T-cell (primary cell): ENCODE results near the gene RAD9A. TPM values are rescaled to one million over a fixed set of nuclear protein-coding genes. Genes with fewer than 3 reads are reported as not detected.
A peak's percentile ranks its signal among the peaks of the same experiment; 100 is the strongest.

Experiments
- ATAC-seq, 4 experiments: fragments of 200-7000 bp in 3 of 4; fragments of 150-1000 bp in 1 of 4; cut with Tn5 transposase; replicated peaks in 1 of 4; 1 replicate in 3 of 4; 2 replicates in 1 of 4; pipeline ENCODE4 v1.10.0; 2021; ENCODE audit warnings: moderate library complexity in 3 of 4, mild to moderate bottlenecking in 2 of 4, moderate number of reproducible peaks in 1 of 4
- CTCF ChIA-PET, 2 donors: fragments of 300-600 bp; sonication (Branson Sonifier 250); formaldehyde crosslinking; loops; one replicate each; lab custom pipeline; 2022; ENCODE audit warnings: antibody characterized with exemption in 2 of 2; lab: Charles Lee
- POLR2A ChIA-PET, 2 donors: fragments of 300-600 bp; sonication (Branson Sonifier 250); formaldehyde crosslinking; loops; one replicate each; lab custom pipeline; 2022; ENCODE audit warnings: antibody characterized with exemption in 2 of 2; lab: Charles Lee
- DNase-seq, 35 experiments: peaks; one replicate each; pipeline versions ENCODE4 v3.0.0 to v3.0.0-alpha.2; 2013 to 2023
- H3K27ac ChIP-seq: one replicate; pipeline ENCODE4 v1.5.1; 2013; ENCODE audit warnings: low read length
- H3K27me3 ChIP-seq, 2 experiments: replicated peaks in 1 of 2; 1 replicate in 1 of 2; 2 replicates in 1 of 2; pipeline versions ENCODE4 v1.6.1 to v1.7.0; 2013; ENCODE audit warnings: low read length in 1 of 2, mixed read lengths in 1 of 2; ENCODE audit not compliant: control insufficient read depth in 2 of 2, insufficient read depth in 2 of 2; ENCODE audit errors: extremely low read depth in 1 of 2
- H3K36me3 ChIP-seq, 2 donors: 1 replicate in 1 of 2; 2 replicates in 1 of 2; pipeline versions ENCODE4 v1.6.1 to v1.7.0; 2013; ENCODE audit warnings: low read length in 1 of 2; ENCODE audit not compliant: control insufficient read depth in 2 of 2, insufficient read depth in 1 of 2; ENCODE audit errors: extremely low read depth in 1 of 2
- H3K4me1 ChIP-seq, 2 experiments: 1 replicate in 1 of 2; 2 replicates in 1 of 2; pipeline versions ENCODE4 v1.6.1 to v1.7.0; 2013; ENCODE audit warnings: low read length in 2 of 2, mixed read lengths in 1 of 2; ENCODE audit not compliant: insufficient read depth in 2 of 2, control insufficient read depth in 1 of 2; ENCODE audit errors: extremely low read depth in 1 of 2
- H3K4me3 ChIP-seq, 2 donors: 1 replicate in 1 of 2; 2 replicates in 1 of 2; pipeline versions ENCODE4 v1.5.1 to v1.7.0; 2013; ENCODE audit warnings: mild to moderate bottlenecking in 2 of 2, low read length in 1 of 2, moderate library complexity in 1 of 2; ENCODE audit not compliant: control insufficient read depth in 1 of 2; ENCODE audit errors: extremely low read depth in 1 of 2
- H3K9me3 ChIP-seq: 2 replicates; pipeline ENCODE4 v1.7.0; 2013
- H3K27ac Mint-ChIP-seq, 2 donors: one replicate each; pipeline ENCODE4 v1.8.0; 2020 to 2021; ENCODE audit warnings: mild to moderate bottlenecking in 2 of 2, mixed read lengths in 2 of 2
- H3K27me3 Mint-ChIP-seq, 2 donors: one replicate each; pipeline ENCODE4 v1.8.0; 2021 to 2022; ENCODE audit warnings: mixed read lengths in 2 of 2
- H3K36me3 Mint-ChIP-seq: one replicate; pipeline ENCODE4 v1.8.0; 2021; ENCODE audit warnings: mixed read lengths
- H3K4me1 Mint-ChIP-seq, 3 donors: one replicate each; pipeline ENCODE4 v1.8.0; 2020 to 2022; ENCODE audit warnings: mixed read lengths in 3 of 3, mild to moderate bottlenecking in 1 of 3
- H3K4me3 Mint-ChIP-seq, 3 donors: one replicate each; pipeline ENCODE4 v1.8.0; 2020 to 2022; ENCODE audit warnings: mild to moderate bottlenecking in 3 of 3, mixed read lengths in 3 of 3, moderate library complexity in 3 of 3
- H3K9me3 Mint-ChIP-seq, 3 donors: one replicate each; pipeline ENCODE4 v1.8.0; 2020 to 2022; ENCODE audit warnings: mixed read lengths in 3 of 3
- WGBS: methylation state at CpG from one replicate; pipeline ENCODE4 v1.1.5; 2013; ENCODE audit warnings: missing lambda C conversion rate; ENCODE audit not compliant: insufficient coverage; 5-methylcytosine and 5-hydroxymethylcytosine counted together
- total RNA-seq, 35 experiments: library from RNA in 6 of 35; stranded (reverse) in 6 of 35; fragments of 120-200 nt in 1 of 35; gene quantifications; one replicate each; pipeline versions ENCODE4 v1.2.1 to v1.2.4 and lab custom pipeline; 2013 to 2026

The RAD9A gene
- total RNA-seq (10 to 100 TPM; 34.9 to 63.8 (median 56.2) TPM), total RNA-seq (lab: John Stamatoyannopoulos, UW) (5.0 to 42.1 (median 26.2) reads per million in 29 experiments)
- total RNA-seq (2013): 13.9 TPM

- Histone ChIP-seq H3K4me3 (peak within 1 kb of the TSS; percentile 62 to 89), H3K4me1 (peaks cover 7 to 49% of the 10 kb centered on the region in 2 experiments), H3K27ac (peak within 1 kb of the TSS; percentile 67), H3K9me3 (no peaks in the 10 kb centered on the region), H3K36me3 (peaks cover 6 to 9% of the 10 kb centered on the region in 2 donors), H3K27me3 (no peaks in the 10 kb centered on the region)
- DNase-seq: peak; percentile 81 to 96 (median 89)
- WGBS: under 1% methylated on average over 66 of the region's 75 CpGs
- peaks cover 3% of the 10 kb centered on the region for H3K36me3 Mint-ChIP-seq
- peak; percentile 82 to 88 (median 83) for ATAC-seq
- CTCF ChIA-PET: interaction anchor here (0.5 to 1.6 kb wide), 5 partner anchors 10 to 119 kb away, joined by 3 to 9 read pairs (median 5); partner anchors contain the start of genes POLD4 (in 1 of the 2) and PPP1CA (in 1 of the 2)
- peak within 1 kb of the TSS; percentile 85 to 87 (median 85) for H3K4me3 Mint-ChIP-seq
- H3K27ac Mint-ChIP-seq: peak within 1 kb of the TSS; percentile 80 to 81
- POLR2A ChIA-PET: interaction anchor here (0.6 to 1.1 kb wide), 2 partner anchors 11 to 114 kb away, joined by 3 to 10 read pairs; no protein-coding TSS in a partner anchor
- peaks cover 40 to 44% (median 41%) of the 10 kb centered on the region in 3 donors for H3K4me1 Mint-ChIP-seq
- H3K27me3 Mint-ChIP-seq: no peaks in the 10 kb centered on the region
- H3K9me3 Mint-ChIP-seq: no peaks in the 10 kb centered on the region
Measured at GRCh38 chr11:67391304-67392182, at the start of gene RAD9A. Gene RAD9A (plus strand): TSS chr11:67391986. CDS start chr11:67392045, 59 bp downstream.

GRCh38 chr11:67344264-67344663 lies 47.5 kb upstream of the RAD9A start:
- ATAC-seq (peak; percentile 58 to 88 (median 84)), DNase-seq (peak in 15 of 35 experiments; percentile 11 to 56 (median 26))
- WGBS: 38% methylated on average over 3 of the region's 4 CpGs
- H3K27me3 ChIP-seq: no peaks in the 10 kb centered on the region
- Mint-ChIP-seq H3K27ac (peak overlapping the region; percentile 96 to 98), H3K36me3 (no peaks in the 10 kb centered on the region), H3K4me1 (peaks cover 40 to 45% (median 40%) of the 10 kb centered on the region in 3 donors), H3K9me3 (no peaks in the 10 kb centered on the region), H3K4me3 (peak overlapping the region in 2 of 3 donors; percentile 46 to 67), H3K27me3 (no peaks in the 10 kb centered on the region)
- POLR2A ChIA-PET: interaction anchor here in 1 of 2 donors (0.6 kb wide), 2 partner anchors 156 to 218 kb away, joined by 3 to 7 read pairs; no protein-coding TSS in a partner anchor
- peaks cover 20 to 38% of the 10 kb centered on the region in 2 experiments for H3K4me1 ChIP-seq
- H3K4me3 ChIP-seq: no peak overlapping the region
- H3K27ac ChIP-seq: peak overlapping the region; percentile 32
- no peaks in the 10 kb centered on the region for H3K9me3 ChIP-seq
- H3K36me3 ChIP-seq: no peaks in the 10 kb centered on the region
- CTCF ChIA-PET: interaction anchor here (0.5 to 1.0 kb wide), 3 partner anchors 11 to 74 kb away, joined by 3 to 4 read pairs (median 3); no protein-coding TSS in a partner anchor

- no peak overlapping the region for H3K4me3 ChIP-seq
- CTCF ChIA-PET: interaction anchor here (0.5 to 2.7 kb wide), 10 partner anchors 9 to 273 kb away, joined by 3 to 26 read pairs (median 4); no protein-coding TSS in a partner anchor
- ATAC-seq (peak; percentile 48 to 74 (median 55)), DNase-seq (peak in 2 of 35 experiments; percentile 21 to 48)
- H3K36me3 Mint-ChIP-seq: no peaks in the 10 kb centered on the region
- H3K27ac Mint-ChIP-seq: peak overlapping the region; percentile 96 to 98
- POLR2A ChIA-PET: interaction anchor here in 1 of 2 donors (0.6 kb wide), 1 partner anchor 9 kb away, joined by 3 read pairs; no protein-coding TSS in a partner anchor
- peak overlapping the region; percentile 15 for H3K27ac ChIP-seq
- 41% methylated on average over 3 of the region's 8 CpGs for WGBS
- H3K27me3 ChIP-seq: no peaks in the 10 kb centered on the region
- H3K27me3 Mint-ChIP-seq: no peaks in the 10 kb centered on the region
- peaks cover 48 to 55% (median 50%) of the 10 kb centered on the region in 3 donors for H3K4me1 Mint-ChIP-seq
- no peaks in the 10 kb centered on the region for H3K9me3 ChIP-seq
- peak overlapping the region in 1 of 3 donors; percentile 67 for H3K4me3 Mint-ChIP-seq
- peaks cover 20 to 38% of the 10 kb centered on the region in 2 experiments for H3K4me1 ChIP-seq
- H3K36me3 ChIP-seq: no peaks in the 10 kb centered on the region
- no peaks in the 10 kb centered on the region for H3K9me3 Mint-ChIP-seq
Measured at GRCh38 chr11:67345247-67345919, 46.4 kb upstream of the RAD9A start.

GRCh38 chr11:67345920-67346819 lies 45.6 kb upstream of the RAD9A start:
- ChIA-PET CTCF (interaction anchor here (0.5 to 2.7 kb wide), 11 partner anchors 8 to 165 kb away, joined by 3 to 26 read pairs (median 4); no protein-coding TSS in a partner anchor), POLR2A (interaction anchor here in 1 of 2 donors (0.6 kb wide), 1 partner anchor 8 kb away, joined by 3 read pairs; no protein-coding TSS in a partner anchor)
- Histone ChIP-seq H3K9me3 (no peaks in the 10 kb centered on the region), H3K4me3 (no peak overlapping the region), H3K4me1 (peaks cover 22 to 46% of the 10 kb centered on the region in 2 experiments), H3K27ac (no peak overlapping the region), H3K36me3 (peaks cover 3% of the 10 kb centered on the region in 2 donors), H3K27me3 (no peaks in the 10 kb centered on the region)
- peak overlapping the region; percentile 96 to 98 for H3K27ac Mint-ChIP-seq
- H3K4me3 Mint-ChIP-seq: peak overlapping the region in 1 of 3 donors; percentile 67
- ATAC-seq: peak; percentile 56 to 70 (median 62)
- WGBS: 82% methylated on average over 7 of the region's 7 CpGs
- H3K27me3 Mint-ChIP-seq: no peaks in the 10 kb centered on the region
- peaks cover 53 to 59% (median 54%) of the 10 kb centered on the region in 3 donors for H3K4me1 Mint-ChIP-seq
- DNase-seq: peak in 2 of 35 experiments; percentile 39 to 60
- H3K9me3 Mint-ChIP-seq: no peaks in the 10 kb centered on the region
- H3K36me3 Mint-ChIP-seq: no peaks in the 10 kb centered on the region

- H3K36me3 Mint-ChIP-seq: no peaks in the 10 kb centered on the region
- POLR2A ChIA-PET: interaction anchor here in 1 of 2 donors (0.6 kb wide), 1 partner anchor 22 kb away, joined by 17 read pairs; no protein-coding TSS in a partner anchor
- H3K27ac Mint-ChIP-seq: peak overlapping the region; percentile 27 to 82
- peaks cover 67 to 74% (median 71%) of the 10 kb centered on the region in 3 donors for H3K4me1 Mint-ChIP-seq
- no peak overlapping the region for H3K27ac ChIP-seq
- ATAC-seq (no peak), DNase-seq (no peak)
- no peaks in the 10 kb centered on the region for H3K27me3 ChIP-seq
- no peaks in the 10 kb centered on the region for H3K27me3 Mint-ChIP-seq
- H3K9me3 ChIP-seq: no peaks in the 10 kb centered on the region
- H3K4me3 Mint-ChIP-seq: no peak overlapping the region
- CTCF ChIA-PET: interaction anchor here in 1 of 2 donors (0.5 to 1.3 kb wide), 2 partner anchors 54 to 122 kb away, joined by 4 read pairs; partner anchors contain the start of gene PPP1CA
- 72% methylated on average over 4 of the region's 11 CpGs for WGBS
- H3K4me1 ChIP-seq: peaks cover 34 to 66% of the 10 kb centered on the region in 2 experiments
- no peaks in the 10 kb centered on the region for H3K9me3 Mint-ChIP-seq
- no peak overlapping the region for H3K4me3 ChIP-seq
- peaks cover 3 to 7% of the 10 kb centered on the region in 2 donors for H3K36me3 ChIP-seq
Measured at GRCh38 chr11:67347964-67348749, 43.6 kb upstream of the RAD9A start.
